T-helper 17 cell (primary cell): ENCODE measurements around the gene QRSL1. TPM values are rescaled to one million over a fixed set of nuclear protein-coding genes. Genes with fewer than 3 reads are reported as not detected.

Source experiments
- ATAC-seq: fragments of 150-1000 bp; cut with Tn5 transposase; 2 replicates; pipeline ENCODE4 v1.10.0; 2021; ENCODE audit warnings: mild to moderate bottlenecking, moderate library complexity
- DNase-seq, 3 donors: peaks; one replicate each; pipeline versions ENCODE4 v3.0.0 to v3.0.0-alpha.2; 2020 to 2021
- H3K9me3 ChIP-seq: one replicate; pipeline ENCODE4 v1.7.0; 2013; ENCODE audit warnings: low read length, mild to moderate bottlenecking; ENCODE audit not compliant: control insufficient read depth, poor library complexity, severe bottlenecking
- H3K27ac Mint-ChIP-seq: one replicate; pipeline ENCODE4 v1.8.0; 2022; ENCODE audit warnings: mild to moderate bottlenecking, moderate library complexity, mixed read lengths
- H3K27me3 Mint-ChIP-seq: one replicate; pipeline ENCODE4 v1.8.0; 2022; ENCODE audit warnings: mixed read lengths
- H3K36me3 Mint-ChIP-seq: one replicate; pipeline ENCODE4 v1.8.0; 2022; ENCODE audit warnings: low read depth, mixed read lengths
- H3K4me1 Mint-ChIP-seq: one replicate; pipeline ENCODE4 v1.8.0; 2022; ENCODE audit warnings: mild to moderate bottlenecking, mixed read lengths
- H3K4me3 Mint-ChIP-seq: one replicate; pipeline ENCODE4 v1.8.0; 2022; ENCODE audit warnings: mild to moderate bottlenecking, moderate library complexity, mixed read lengths
- total RNA-seq, 4 donors: library from RNA in 2 of 4; stranded (reverse) in 2 of 4; gene quantifications; one replicate each; pipeline ENCODE4 v1.2.3 and lab custom pipeline; 2022 to 2026

QRSL1 gene
- total RNA-seq, 2 donors from 2014 or later = 11.9 to 12.5 TPM

DNA sequence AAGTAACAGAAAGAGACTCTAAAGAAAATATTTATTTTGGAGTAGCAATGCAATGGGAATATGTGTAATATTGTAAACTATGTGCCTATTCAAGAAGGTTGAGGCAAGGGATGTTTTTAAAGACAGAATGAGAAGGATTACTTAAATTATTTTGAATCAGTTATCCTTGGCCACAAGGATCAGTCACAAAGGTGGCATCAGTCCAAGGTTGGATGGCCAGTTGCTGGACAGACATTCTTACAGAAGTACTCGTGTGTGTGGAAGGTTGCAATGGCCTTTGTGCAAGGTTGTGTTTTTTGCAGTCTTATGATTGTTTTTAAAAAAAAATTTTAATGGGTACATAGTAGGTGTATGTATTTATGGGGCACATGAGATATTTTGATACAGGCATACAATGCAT lies 2.0 kb downstream of the QRSL1 start:
- ATAC-seq = no peak
- no peaks in the 10 kb centered on the region for H3K27me3 Mint-ChIP-seq
- no peak overlapping the region for H3K27ac Mint-ChIP-seq
- H3K36me3 Mint-ChIP-seq = no peaks in the 10 kb centered on the region
- no peak overlapping the region for H3K4me3 Mint-ChIP-seq
- no peaks in the 10 kb centered on the region for H3K9me3 ChIP-seq
- peaks cover 30% of the 10 kb centered on the region for H3K4me1 Mint-ChIP-seq
- no peak for DNase-seq

DNA sequence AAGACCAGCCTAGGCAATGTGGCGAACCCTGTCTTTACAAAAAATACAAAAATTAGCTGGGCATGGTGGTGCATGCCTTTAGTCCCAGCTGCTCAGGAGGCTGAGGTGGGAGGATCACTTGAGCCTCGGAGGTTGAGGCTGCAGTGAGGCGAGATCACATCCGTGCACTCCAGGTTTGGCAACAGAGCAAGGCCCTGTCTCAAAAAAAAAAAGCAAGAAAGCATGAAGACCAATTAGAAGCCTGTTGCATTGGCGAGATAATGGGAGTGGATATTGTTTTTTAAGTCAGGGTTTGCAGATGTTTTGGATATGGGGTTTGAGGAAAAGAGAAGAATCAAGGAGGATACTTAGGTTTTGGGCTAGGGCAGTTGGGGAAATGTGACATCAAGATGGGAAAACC lies 5.2 kb downstream of the QRSL1 start:
- no peaks in the 10 kb centered on the region for H3K27me3 Mint-ChIP-seq
- H3K36me3 Mint-ChIP-seq = peaks cover 2% of the 10 kb centered on the region

DNA sequence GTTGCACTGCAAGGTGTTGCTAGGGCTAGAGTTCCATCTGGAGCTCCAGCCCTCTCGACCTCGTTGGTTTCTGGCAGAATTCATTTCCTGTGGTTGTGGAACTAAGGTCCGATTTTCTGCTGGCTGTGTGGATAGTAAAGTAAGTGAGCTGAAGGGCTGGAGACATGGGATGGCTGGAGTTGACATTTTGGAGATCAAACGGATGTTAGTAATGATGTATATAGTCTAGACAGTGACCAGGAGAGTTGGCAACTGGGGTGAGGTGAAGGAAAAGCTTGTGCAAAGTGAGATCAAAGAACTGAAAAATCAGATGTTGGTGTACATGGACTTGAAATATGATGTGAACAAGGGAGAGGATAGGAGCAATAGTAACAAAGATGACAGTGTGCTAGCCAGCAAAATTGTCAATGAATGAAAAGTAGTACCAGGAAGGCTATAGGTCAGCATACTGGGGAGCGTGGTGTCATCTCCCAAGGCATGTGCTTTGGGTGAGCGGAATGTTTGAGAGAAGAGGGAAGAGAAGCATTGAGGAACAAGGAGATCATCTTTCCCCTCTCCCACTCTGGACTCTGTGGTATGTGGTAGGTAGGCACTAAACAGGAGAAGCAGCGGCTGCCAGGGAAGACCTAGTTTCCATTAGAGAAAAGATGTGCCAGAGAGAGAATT lies 7.8 kb downstream of the QRSL1 start:
- ATAC-seq (no peak), DNase-seq (no peak)
- H3K36me3 Mint-ChIP-seq = peaks cover 2% of the 10 kb centered on the region
- no peaks in the 10 kb centered on the region for H3K27me3 Mint-ChIP-seq
- H3K4me3 Mint-ChIP-seq = peak overlapping the region; percentile 78
- H3K4me1 Mint-ChIP-seq = peaks cover 43% of the 10 kb centered on the region
- peak overlapping the region; percentile 91 for H3K27ac Mint-ChIP-seq
- H3K9me3 ChIP-seq = no peaks in the 10 kb centered on the region

More for the DNA sequence above, 5.2 kb downstream of the QRSL1 start:
- no peak for ATAC-seq
- DNase-seq = no peak
- no peak overlapping the region for H3K27ac Mint-ChIP-seq
- peak overlapping the region; percentile 34 for H3K4me3 Mint-ChIP-seq
- peaks cover 47% of the 10 kb centered on the region for H3K4me1 Mint-ChIP-seq
- no peaks in the 10 kb centered on the region for H3K9me3 ChIP-seq

DNA sequence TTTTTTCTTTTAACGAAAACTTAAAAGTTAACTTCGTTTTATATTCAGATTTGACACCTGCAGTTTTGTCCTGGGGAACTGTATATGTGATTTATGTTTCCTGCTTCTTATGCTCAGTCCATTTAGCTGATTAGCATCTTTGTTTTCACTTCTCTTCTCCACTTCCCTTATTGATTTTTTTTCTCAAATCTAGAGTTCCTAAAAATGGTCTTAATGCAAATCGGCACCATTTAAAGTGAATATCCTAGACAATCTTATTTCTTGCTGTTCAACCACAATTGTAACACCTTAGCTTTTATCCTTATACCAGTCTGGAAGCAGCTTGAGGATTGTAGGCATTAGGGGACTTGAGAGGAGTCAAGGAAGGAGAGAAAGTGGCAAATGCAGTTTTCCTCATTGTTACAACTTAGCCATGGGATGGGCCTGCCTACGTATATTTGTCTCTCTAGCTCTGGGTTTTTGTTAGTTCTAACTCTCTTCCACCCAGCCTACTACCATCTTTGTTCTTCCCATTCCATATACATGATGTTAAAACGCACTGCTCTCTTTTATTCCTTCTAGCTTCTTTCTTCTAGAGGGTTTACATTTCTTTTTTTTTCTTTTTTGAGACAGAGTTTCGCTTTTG lies 8.5 kb downstream of the QRSL1 start:
- H3K27ac Mint-ChIP-seq = peak overlapping the region; percentile 91
- ATAC-seq (peak; percentile 48), DNase-seq (no peak)
- H3K27me3 Mint-ChIP-seq = no peaks in the 10 kb centered on the region
- H3K4me3 Mint-ChIP-seq = no peak overlapping the region
- H3K9me3 ChIP-seq = no peaks in the 10 kb centered on the region
- H3K4me1 Mint-ChIP-seq = peaks cover 41% of the 10 kb centered on the region
- H3K36me3 Mint-ChIP-seq = peaks cover 6% of the 10 kb centered on the region

DNA sequence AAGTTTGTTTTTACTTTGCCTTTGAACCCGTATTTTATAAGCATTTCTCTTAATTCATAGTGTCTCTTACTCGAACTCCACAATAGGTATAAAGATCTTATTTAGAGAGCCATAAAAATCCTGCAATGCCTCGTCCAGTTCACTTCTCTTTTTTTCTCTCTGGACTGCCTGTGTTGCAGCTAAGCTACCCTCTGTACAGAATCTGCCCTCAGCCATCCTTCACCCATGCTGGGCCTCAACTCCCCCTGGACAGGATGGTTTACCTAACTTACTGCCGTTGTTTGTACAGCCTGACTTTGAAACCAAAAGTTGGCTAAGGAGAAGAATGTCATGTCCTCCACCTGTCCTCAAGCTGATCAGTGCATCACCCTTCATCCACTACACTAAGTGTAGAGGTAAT lies 10.4 kb downstream of the QRSL1 start:
- Mint-ChIP-seq H3K4me1 (peaks cover 32% of the 10 kb centered on the region), H3K36me3 (peaks cover 9% of the 10 kb centered on the region), H3K4me3 (peak overlapping the region; percentile 56), H3K27me3 (no peaks in the 10 kb centered on the region), H3K27ac (no peak overlapping the region)
- no peak for DNase-seq
- no peak for ATAC-seq
- no peaks in the 10 kb centered on the region for H3K9me3 ChIP-seq

DNA sequence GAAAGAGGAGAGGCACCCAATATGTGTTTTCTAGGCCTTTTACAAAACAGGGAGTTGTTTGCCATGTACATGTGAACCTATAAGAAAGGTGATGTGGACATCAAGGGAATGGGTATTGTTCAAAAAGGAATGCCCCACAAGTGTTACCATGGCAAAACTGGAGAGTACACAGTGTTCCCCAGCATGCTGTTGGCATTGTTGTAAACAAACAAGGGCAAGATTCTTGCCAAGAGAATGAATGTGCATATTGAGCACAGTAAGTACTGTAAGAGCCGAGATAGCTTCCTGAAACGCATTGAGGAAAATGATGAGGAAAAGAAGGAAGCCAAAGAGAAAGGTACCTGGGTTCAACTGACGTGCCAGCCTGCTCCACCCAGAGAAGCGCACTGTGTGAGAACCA lies 13.1 kb downstream of the QRSL1 start:
- no peak overlapping the region for H3K27ac Mint-ChIP-seq
- ATAC-seq = no peak
- H3K36me3 Mint-ChIP-seq = peaks cover 6% of the 10 kb centered on the region
- no peak overlapping the region for H3K4me3 Mint-ChIP-seq
- peaks cover 21% of the 10 kb centered on the region for H3K4me1 Mint-ChIP-seq
- H3K9me3 ChIP-seq = no peaks in the 10 kb centered on the region
- H3K27me3 Mint-ChIP-seq = no peaks in the 10 kb centered on the region
- no peak for DNase-seq

DNA sequence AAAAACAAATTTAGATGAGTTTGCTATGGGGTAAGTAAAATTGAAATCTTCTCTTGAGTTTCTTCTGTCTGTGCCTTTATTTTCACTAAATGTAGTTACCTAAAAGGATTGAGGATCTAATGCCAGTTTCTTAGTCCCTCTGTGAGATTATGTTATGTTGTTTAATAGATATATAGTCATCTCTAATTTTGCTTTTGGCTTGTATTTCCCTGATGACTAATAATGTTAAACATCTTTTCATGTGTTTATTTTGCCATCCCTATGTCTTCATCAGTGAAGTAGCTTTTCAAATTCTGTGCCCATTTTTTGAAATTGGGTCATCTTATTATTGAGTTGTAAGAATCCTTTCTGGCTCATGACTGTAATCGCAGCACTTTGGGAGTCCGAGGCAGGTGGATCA lies 13.7 kb downstream of the QRSL1 start:
- Mint-ChIP-seq H3K4me3 (no peak overlapping the region), H3K4me1 (peaks cover 16% of the 10 kb centered on the region), H3K27ac (no peak overlapping the region), H3K27me3 (no peaks in the 10 kb centered on the region), H3K36me3 (peaks cover 6% of the 10 kb centered on the region)
- DNase-seq (no peak), ATAC-seq (no peak)
- no peaks in the 10 kb centered on the region for H3K9me3 ChIP-seq

DNA sequence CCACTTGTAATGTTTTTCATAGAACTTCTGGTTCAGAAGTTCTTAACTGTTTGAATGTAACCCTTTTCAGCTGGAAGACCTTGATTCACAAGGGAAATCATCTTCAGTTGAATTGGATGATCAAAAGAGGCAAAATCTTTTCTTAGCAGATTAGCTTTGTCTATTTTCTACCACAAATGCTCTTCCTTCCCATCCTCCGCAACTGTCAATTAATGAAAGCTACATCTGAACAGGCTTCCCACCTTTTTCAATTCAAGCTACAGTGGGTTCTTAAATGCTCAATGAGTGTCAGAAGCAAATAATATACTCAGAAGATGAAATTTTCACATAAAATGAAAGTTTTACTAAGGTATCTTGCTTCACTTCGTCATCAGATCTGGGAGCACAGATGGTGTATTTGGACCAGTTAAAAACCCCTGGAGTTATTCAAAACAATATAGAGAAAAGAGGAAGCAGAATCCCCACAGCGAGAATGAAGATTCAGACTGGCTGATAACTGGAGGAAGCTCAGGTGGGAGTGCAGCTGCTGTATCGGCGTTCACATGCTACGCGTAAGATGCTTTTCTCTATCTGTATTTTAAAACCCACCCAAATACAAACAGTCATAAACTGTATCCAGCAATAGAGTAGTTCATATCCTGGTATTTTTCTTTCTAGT lies 19.4 kb downstream of the QRSL1 start:
- no peaks in the 10 kb centered on the region for H3K9me3 ChIP-seq
- DNase-seq (no peak), ATAC-seq (no peak)
- Mint-ChIP-seq H3K4me3 (peak overlapping the region; percentile 60), H3K4me1 (no peaks in the 10 kb centered on the region), H3K36me3 (peaks cover 2% of the 10 kb centered on the region), H3K27me3 (no peaks in the 10 kb centered on the region), H3K27ac (no peak overlapping the region)

DNA sequence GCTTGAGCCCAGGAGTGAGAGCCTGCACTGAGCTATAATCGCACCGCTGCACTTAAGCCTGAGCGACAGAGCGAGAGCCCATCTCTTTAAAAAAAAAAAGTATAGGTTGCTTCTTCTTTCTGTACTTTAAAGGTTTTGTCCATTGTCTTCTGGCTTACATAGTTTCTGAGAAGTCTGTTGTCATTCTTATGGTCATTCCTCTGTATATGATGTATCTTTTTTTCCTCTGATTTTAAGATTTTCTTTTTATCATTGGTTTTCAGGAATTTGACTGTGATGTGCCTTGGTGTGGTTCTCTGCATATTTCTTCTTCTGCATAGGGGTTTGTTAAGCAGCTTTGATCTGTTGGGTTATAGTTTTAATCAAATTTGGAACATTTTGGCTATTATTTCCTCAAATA lies 29.1 kb downstream of the QRSL1 start:
- ATAC-seq = no peak
- DNase-seq = no peak
- H3K27me3 Mint-ChIP-seq = no peaks in the 10 kb centered on the region
- H3K27ac Mint-ChIP-seq = no peak overlapping the region
- H3K4me1 Mint-ChIP-seq = no peaks in the 10 kb centered on the region
- H3K9me3 ChIP-seq = peaks cover 4% of the 10 kb centered on the region
- peaks cover 8% of the 10 kb centered on the region for H3K36me3 Mint-ChIP-seq
- H3K4me3 Mint-ChIP-seq = no peak overlapping the region

DNA sequence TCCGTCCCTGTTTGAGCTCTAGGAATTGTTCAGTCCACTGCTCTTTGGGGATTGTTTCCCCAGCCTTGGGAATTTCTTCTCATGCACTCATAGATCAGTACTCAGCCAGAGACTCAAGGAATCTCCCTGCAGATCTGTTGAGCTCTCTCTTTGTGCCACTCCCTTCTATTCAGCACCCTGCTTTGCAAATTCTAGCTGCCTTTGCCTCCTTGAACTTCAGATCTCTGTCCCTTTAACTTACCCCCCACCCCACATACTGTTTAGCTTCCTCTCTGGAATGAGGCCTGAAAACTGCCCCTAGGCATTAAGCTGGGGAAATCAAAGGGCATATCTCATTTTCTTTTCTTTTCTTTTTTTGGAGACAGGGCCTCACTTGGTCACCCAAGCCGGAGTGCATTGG lies 30.5 kb downstream of the QRSL1 start:
- Mint-ChIP-seq H3K27me3 (no peaks in the 10 kb centered on the region), H3K4me1 (no peaks in the 10 kb centered on the region), H3K36me3 (peaks cover 10% of the 10 kb centered on the region), H3K4me3 (no peak overlapping the region), H3K27ac (no peak overlapping the region)
- DNase-seq (no peak), ATAC-seq (no peak)
- peaks cover 4% of the 10 kb centered on the region for H3K9me3 ChIP-seq

DNA sequence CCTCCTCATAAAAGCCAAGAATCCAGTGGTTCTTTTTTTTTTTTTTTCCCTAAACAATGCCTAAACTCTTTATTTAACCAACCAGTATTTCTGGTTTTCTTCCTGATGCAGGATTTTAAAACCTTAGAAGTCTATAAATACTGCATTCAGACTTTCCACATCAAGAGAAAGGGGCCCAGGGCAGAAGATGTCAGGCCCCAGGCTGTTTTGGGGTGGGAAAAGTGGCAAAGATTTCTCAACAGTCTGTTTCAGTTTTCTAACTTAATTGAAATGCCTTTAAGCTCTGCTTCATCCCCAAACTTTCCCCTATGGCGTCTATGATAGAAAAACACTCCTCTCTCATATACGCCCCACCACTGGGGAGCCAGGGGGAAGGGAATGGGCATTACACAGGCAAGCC lies 33.1 kb downstream of the QRSL1 start:
- H3K27me3 Mint-ChIP-seq = no peaks in the 10 kb centered on the region
- ATAC-seq (no peak), DNase-seq (no peak)
- H3K9me3 ChIP-seq = peaks cover 4% of the 10 kb centered on the region
- no peak overlapping the region for H3K4me3 Mint-ChIP-seq
- H3K27ac Mint-ChIP-seq = no peak overlapping the region
- H3K36me3 Mint-ChIP-seq = peaks cover 8% of the 10 kb centered on the region
- H3K4me1 Mint-ChIP-seq = no peaks in the 10 kb centered on the region

DNA sequence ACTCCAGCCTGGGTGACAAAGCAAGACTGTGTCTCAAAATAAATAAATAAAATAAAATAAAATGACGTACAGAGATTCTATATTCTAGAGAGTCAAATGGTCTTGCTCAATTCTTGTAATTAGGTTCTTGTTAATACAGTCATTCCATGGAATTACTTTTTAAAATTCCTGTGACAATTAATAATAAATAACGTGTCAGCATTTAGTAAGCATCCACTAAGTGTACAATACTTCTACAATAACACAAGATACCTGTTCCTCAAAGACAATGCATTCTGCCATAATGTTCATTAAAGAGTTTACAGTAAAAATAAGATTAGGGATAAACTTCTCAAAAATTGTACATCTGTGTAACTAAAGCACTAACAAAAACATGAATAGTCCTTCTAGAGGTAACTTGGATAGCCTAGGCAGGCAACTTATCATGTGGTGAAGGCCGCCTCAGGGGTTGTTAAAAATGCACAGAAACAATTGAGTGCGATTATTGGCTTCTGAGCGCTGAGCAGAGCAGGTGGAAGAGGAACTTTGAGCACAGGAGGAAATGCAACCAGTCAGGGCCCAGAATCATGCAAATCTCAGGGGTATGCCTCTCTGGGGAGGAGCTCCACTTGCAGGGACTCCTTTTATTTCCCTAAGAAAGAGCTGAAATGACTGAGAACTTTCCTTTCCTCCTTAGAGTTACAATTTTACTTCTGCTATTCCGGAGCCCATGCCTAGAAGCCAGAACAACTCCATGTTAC lies 37.1 kb downstream of the QRSL1 start:
- no peak for DNase-seq
- H3K9me3 ChIP-seq = no peaks in the 10 kb centered on the region
- Mint-ChIP-seq H3K4me3 (no peak overlapping the region), H3K4me1 (no peaks in the 10 kb centered on the region), H3K36me3 (peaks cover 2% of the 10 kb centered on the region), H3K27me3 (no peaks in the 10 kb centered on the region), H3K27ac (no peak overlapping the region)
- peak; percentile 61 for ATAC-seq

DNA sequence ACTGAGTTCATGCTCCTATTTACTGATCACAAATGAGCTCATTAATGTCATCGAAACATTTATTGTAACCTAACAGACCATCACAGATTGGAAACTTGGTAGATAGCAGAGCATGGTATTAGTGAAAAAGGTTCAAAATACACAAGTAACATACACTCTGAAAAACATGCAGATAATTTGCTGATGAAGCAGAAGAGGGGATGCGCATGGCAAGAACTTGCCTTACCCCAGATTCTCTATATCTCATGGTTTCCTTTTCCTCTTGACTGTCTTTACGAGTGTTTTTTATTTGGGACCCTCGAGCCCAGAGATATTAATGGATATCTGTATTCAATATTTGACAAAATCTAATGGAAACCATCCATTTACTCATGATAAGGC lies 37.6 kb downstream of the QRSL1 start:
- H3K4me1 Mint-ChIP-seq = no peaks in the 10 kb centered on the region
- no peak for ATAC-seq
- H3K4me3 Mint-ChIP-seq = no peak overlapping the region
- H3K27me3 Mint-ChIP-seq = no peaks in the 10 kb centered on the region
- DNase-seq = no peak
- no peak overlapping the region for H3K27ac Mint-ChIP-seq
- no peaks in the 10 kb centered on the region for H3K9me3 ChIP-seq
- peaks cover 2% of the 10 kb centered on the region for H3K36me3 Mint-ChIP-seq
